ENCODE data around the gene CYP4F22. TPM values are rescaled to one million over a fixed set of nuclear protein-coding genes. Genes with fewer than 3 reads are reported as not detected.

The CYP4F22 gene
- total and polyA plus RNA-seq, 9 of the 15 experiments (the other 6 are each of a cell fraction or from before 2014, with no cell fraction given): not detected

- H3K4me1 ChIP-seq (replicated peaks in 1 of 2; ENCODE audit: control insufficient read depth in 2 of 2, insufficient read depth in 2 of 2, low read length in 2 of 2): no peaks in the 10 kb centered on the region
- H3K9ac ChIP-seq (ENCODE audit: insufficient read depth in 1 of 2, low read depth in 2 of 2, low read length in 2 of 2): no peak overlapping the region
- no peaks in the 10 kb centered on the region for H3K79me2 ChIP-seq (ENCODE audit: control insufficient read depth, insufficient read depth, low read length)
- ChIA-PET POLR2A (interaction anchor here (0.6 kb wide), 1 partner anchor 871 kb away, joined by 3 read pairs; no protein-coding TSS in a partner anchor), CTCF (ENCODE audit: low intra/inter-chr PET ratio) (no interaction called here)
- intact Hi-C loops (cut with micrococcal nuclease) (no loop called here), in situ Hi-C loops (cut with MboI) (no loop called here)
- H2AFZ ChIP-seq (ENCODE audit: low read depth, low read length): no peak overlapping the region
- H3K36me3 ChIP-seq (ENCODE audit: control insufficient read depth, insufficient read depth, low read length): no peaks in the 10 kb centered on the region
- no peaks in the 10 kb centered on the region for H3K9me1 ChIP-seq (ENCODE audit: control insufficient read depth, insufficient read depth, low read length)
- ATAC-seq: no peak
- no peak overlapping the region for H3K4me2 ChIP-seq (ENCODE audit: insufficient read depth, low read length)
- BruUV-seq (replicated peaks): no TSS peak
- 2% methylated on average over 6 of the region's 6 CpGs for WGBS (ENCODE audit: insufficient coverage, low coverage, missing lambda C conversion rate)
- H4K20me1 ChIP-seq (replicated peaks; ENCODE audit: control insufficient read depth, insufficient read depth, low read length): no peaks in the 10 kb centered on the region
- FAIRE-seq: no peak
- peaks cover 0 to 10% of the 10 kb centered on the region in 2 experiments; a peak in 1 of 5 replicates for H3K27me3 ChIP-seq (ENCODE audit: control insufficient read depth in 2 of 2, insufficient read depth in 2 of 2, low read length in 2 of 2)
- H3K4me3 ChIP-seq: no peak overlapping the region
- no peak overlapping the region for H3K27ac ChIP-seq (ENCODE audit: extremely low read depth, low read depth, low read length)
- TF ChIP-seq EHMT2 (IDR thresholded peaks at IDR 0.05) (peak; percentile 87), ZNF347 (CRISPR knock-in tag; IDR thresholded peaks at IDR 0.05; ENCODE audit: low read depth) (no peak), REST (IDR thresholded peaks at IDR 0.05; ENCODE audit: borderline replicate concordance) (peak; percentile 95), REST (CRISPR knock-in tag; IDR thresholded peaks at IDR 0.05; ENCODE audit: low read depth) (no peak; the same call in 1 of the 2 replicates), MIER1 (IDR thresholded peaks at IDR 0.05; ENCODE audit: low read depth) (peak; percentile 84)
- no peak for DNase-seq (ENCODE audit: extremely low read depth in 1 of 4, low spot score in 3 of 4)
- H3K9me3 ChIP-seq (replicated peaks; ENCODE audit: control insufficient read depth, insufficient read depth, low read depth, low read length): no peaks in the 10 kb centered on the region
These were observed 69.0 kb downstream of the CYP4F22 start for GRCh38 chr19:15577184-15577771.

Data from K562 (cell line).